ENCODE measurements around the gene ZBTB3. TPM values are rescaled to one million over a fixed set of nuclear protein-coding genes. Genes with fewer than 3 reads are reported as not detected.

Gene ZBTB3
- total RNA-seq, 2 experiments from 2014 or later = 14.0 to 17.1 TPM

DNA sequence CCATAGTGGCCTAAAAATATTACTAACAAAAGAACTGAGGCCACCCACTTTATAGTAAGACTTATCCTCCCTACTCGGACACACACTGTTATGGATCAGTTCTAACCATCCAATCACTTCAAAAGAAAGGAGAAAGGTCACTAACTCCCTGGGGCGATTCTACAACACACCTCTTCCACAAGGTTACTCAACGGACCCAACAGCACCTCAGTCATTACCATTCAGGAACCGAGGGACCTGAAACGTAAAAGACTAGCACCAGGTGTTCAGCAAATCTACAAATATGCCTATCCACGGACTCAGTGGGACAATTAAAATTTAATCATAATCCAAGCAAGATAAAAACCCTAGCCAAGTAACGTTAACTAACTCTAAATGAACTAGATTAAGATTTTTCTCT lies 28.3 kb downstream of the ZBTB3 start:
- POLR2A ChIA-PET = interaction anchor here (0.5 to 8.3 kb wide), 16 partner anchors 10 to 159 kb away, joined by 3 to 107 read pairs (median 12); partner anchors contain the start of genes B3GAT3, BSCL2, C11orf98 and CSKMT
- H3K27ac Mint-ChIP-seq = peak overlapping the region; percentile 98
- H3K4me3 Mint-ChIP-seq = peak overlapping the region; percentile 100
- DNase-seq = no peak
- H3K4me1 Mint-ChIP-seq = peaks cover 50% of the 10 kb centered on the region
- peaks cover 48% of the 10 kb centered on the region for H3K36me3 Mint-ChIP-seq
- no peaks in the 10 kb centered on the region for H3K9me3 Mint-ChIP-seq
- no peaks in the 10 kb centered on the region for H3K27me3 Mint-ChIP-seq
- ATAC-seq (ENCODE audit: low read depth) = no peak

DNA sequence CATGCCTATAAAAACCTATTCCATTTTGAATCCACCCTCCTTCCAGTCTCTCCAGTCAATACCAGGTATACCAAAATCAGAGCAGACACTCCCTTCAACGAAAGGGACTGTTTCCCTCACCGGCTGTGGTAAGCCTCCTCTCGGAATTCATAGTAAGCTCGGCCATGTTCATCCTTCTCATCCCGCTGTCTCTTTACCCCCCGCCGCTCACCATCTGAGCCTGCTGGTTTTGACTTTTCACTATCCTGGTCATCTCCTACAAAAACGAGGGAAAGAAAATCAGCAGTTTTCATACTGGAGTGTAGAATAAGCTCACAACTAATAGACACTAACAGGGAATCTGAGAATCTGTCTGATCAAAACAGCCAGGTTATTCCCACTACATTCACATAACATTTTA lies 29.8 kb downstream of the ZBTB3 start:
- H3K4me1 Mint-ChIP-seq = peaks cover 44% of the 10 kb centered on the region
- ATAC-seq (ENCODE audit: low read depth) = no peak
- no peaks in the 10 kb centered on the region for H3K9me3 Mint-ChIP-seq
- H3K36me3 Mint-ChIP-seq = peaks cover 53% of the 10 kb centered on the region
- H3K27ac Mint-ChIP-seq = no peak overlapping the region
- peak overlapping the region; percentile 100 for H3K4me3 Mint-ChIP-seq
- POLR2A ChIA-PET = interaction anchor here (0.5 to 8.3 kb wide), 5 partner anchors 15 to 130 kb away, joined by 3 to 107 read pairs (median 6); partner anchors contain the start of genes BSCL2, GNG3, WDR74 and ZBTB3
- DNase-seq = no peak
- no peaks in the 10 kb centered on the region for H3K27me3 Mint-ChIP-seq

DNA sequence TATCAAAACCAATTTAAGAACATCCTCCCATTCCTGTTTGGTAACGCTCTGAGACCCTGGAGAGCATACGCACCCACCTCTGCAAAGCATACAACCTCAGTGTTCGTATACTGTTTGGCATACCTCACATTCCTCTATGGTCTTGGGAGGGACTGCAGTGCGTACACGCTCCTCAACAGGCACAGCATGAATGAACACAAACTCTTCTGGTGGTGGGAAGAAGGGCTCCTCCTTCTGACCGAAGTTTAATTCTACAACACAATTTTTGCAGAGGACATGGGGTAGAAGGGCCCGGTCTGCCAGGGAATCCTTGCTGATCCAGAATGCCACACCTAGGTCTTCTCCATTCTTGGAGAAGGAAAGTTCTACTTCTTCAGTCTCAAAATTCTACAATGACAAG lies 32.0 kb downstream of the ZBTB3 start:
- POLR2A ChIA-PET = no interaction called here
- no peaks in the 10 kb centered on the region for H3K9me3 Mint-ChIP-seq
- ATAC-seq (ENCODE audit: low read depth) (no peak), DNase-seq (no peak)
- peaks cover 54% of the 10 kb centered on the region for H3K36me3 Mint-ChIP-seq
- peaks cover 55% of the 10 kb centered on the region for H3K4me1 Mint-ChIP-seq
- H3K4me3 Mint-ChIP-seq = no peak overlapping the region
- H3K27ac Mint-ChIP-seq = peak overlapping the region; percentile 38
- no peaks in the 10 kb centered on the region for H3K27me3 Mint-ChIP-seq

DNA sequence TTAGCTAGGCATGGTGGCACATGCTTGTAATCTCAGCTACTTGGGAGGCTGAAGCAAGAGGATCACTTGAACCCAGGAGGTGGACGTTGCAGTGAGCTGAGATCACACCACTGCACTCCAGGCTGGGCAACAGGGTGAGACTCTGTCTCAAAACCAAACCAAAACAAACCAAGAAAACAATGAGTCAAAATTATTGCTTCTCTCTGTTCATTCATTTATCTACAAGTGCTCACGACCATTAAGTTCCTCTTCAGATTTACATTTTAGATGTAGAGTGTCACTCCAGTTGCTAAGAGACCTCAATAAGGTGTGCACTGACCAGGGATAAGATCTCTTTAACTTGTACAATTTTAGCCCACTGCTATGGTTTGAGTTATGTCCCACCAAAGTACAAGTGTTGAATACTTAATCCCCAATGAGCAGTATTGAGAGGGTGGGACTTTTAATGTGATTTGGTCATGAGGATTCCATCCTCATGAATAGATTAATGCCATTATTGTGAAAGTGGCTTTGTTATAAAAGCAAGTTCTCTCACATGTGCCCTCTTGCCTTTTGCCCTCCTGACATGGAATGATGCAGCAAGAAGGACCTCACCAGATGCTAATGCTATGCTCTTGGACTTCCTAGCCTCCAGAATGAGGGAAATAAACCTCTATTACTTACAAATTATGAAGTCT lies 34.5 kb downstream of the ZBTB3 start:
- Mint-ChIP-seq H3K4me3 (no peak overlapping the region), H3K9me3 (no peaks in the 10 kb centered on the region), H3K27ac (no peak overlapping the region), H3K4me1 (peaks cover 58% of the 10 kb centered on the region), H3K27me3 (no peaks in the 10 kb centered on the region), H3K36me3 (peaks cover 55% of the 10 kb centered on the region)
- ATAC-seq (ENCODE audit: low read depth) (no peak), DNase-seq (no peak)
- POLR2A ChIA-PET = interaction anchor here (0.7 to 1.8 kb wide), 4 partner anchors 8 to 51 kb away, joined by 3 to 6 read pairs (median 4); partner anchors contain the start of genes HNRNPUL2, TTC9C and ZBTB3

DNA sequence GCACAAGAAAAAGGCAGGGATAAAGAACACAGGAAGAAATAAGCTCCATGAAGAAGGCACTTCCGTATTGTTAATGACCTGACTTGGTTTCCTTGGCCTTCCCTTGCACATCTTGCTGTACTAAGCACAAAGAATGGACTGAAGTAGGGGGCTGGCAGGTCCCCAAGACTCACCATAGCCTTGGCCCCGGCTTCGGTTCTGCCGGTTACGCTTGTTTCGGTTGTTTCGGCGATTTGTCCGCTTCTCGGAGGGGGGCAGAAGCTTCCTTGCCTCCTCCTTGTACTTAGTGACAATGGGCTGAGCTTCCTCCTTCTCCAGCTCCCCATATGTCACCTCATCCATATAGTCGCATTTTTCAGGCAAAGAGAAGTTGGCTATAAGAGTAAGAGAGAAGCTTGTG lies 37.1 kb downstream of the ZBTB3 start:
- Mint-ChIP-seq H3K27me3 (no peaks in the 10 kb centered on the region), H3K27ac (peak overlapping the region; percentile 45)

DNA sequence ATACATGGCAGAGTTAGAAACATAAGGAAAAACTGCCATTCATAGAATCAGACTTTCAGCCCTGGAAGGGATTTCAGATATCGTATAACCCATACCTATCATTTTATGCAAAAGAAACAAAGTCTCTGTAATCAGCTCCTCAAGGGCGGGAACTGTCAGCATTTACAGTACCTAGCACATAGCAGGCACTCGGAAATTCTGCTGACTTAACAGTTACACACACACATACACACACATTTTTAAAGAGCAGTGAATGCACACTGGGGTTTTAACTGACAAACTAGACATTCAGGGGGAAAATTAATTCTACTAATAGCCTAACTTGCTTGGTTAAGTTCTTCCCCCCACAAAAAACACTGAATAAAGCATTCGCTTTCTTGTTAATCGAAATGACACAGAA lies 37.8 kb downstream of the ZBTB3 start:
- Mint-ChIP-seq H3K36me3 (peaks cover 47% of the 10 kb centered on the region), H3K27me3 (no peaks in the 10 kb centered on the region), H3K4me3 (no peak overlapping the region), H3K4me1 (peaks cover 57% of the 10 kb centered on the region), H3K27ac (no peak overlapping the region), H3K9me3 (no peaks in the 10 kb centered on the region)
- POLR2A ChIA-PET = interaction anchor here (0.5 to 2.6 kb wide), 5 partner anchors 11 to 124 kb away, joined by 3 to 14 read pairs (median 3); partner anchors contain the start of genes EML3, HNRNPUL2, ROM1 and TTC9C
- DNase-seq (no peak), ATAC-seq (ENCODE audit: low read depth) (no peak)

More for the DNA sequence above, 37.1 kb downstream of the ZBTB3 start:
- POLR2A ChIA-PET = interaction anchor here (1.2 to 2.6 kb wide), 3 partner anchors 10 to 124 kb away, joined by 3 to 14 read pairs (median 5); partner anchors contain the start of genes HNRNPUL2, TTC9C and ZBTB3
- Mint-ChIP-seq H3K4me1 (peaks cover 59% of the 10 kb centered on the region), H3K4me3 (no peak overlapping the region), H3K36me3 (peaks cover 51% of the 10 kb centered on the region), H3K9me3 (no peaks in the 10 kb centered on the region)
- DNase-seq = peak; percentile 8
- ATAC-seq (ENCODE audit: low read depth) = no peak

DNA sequence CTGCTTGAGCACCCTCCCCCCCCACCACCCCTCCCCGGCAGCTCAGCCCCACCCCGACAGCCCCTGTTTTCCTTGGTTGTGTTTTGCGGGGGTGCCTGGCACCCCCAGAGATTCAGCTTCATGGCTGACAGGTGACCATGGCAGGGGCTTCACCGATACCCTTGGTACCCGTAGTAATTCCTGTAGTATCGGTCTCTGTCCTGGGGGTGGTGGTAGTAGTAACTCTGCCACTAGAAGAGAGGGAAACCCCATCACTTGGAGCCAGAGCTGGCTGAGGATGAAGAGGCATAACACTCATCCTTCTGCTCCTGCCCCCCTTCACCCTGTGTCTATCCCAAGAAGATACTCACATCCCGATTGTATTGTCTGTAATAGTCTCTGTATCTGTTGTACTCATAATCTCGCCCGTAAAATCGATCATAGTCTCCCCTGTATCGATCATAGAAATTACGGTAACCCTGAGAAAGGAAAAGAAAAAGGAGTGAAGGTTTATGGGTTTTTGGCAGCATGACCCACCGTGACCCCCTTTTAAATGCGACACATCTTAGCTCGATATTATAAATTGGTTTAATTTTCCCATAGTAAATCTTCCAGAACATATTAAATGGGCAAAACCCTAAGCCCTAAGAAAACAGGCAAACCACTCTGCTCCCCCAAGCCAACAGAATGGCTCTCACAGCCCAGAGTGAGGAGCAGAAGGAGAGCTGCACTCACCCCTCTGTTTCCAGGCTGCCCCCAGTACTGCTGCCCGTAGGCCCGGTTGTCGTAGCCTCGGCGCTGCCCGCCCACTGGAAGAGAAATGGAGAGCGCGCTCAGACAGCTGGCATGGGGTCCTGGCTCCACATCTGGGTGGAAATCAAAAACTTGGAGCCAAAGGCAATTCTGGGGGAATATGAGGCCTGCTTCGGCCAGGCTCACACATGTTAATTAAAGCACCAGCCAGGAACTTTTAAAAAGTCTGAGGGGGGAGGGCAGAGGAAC lies 38.5 kb downstream of the ZBTB3 start:
- Mint-ChIP-seq H3K27ac (no peak overlapping the region), H3K9me3 (no peaks in the 10 kb centered on the region), H3K36me3 (peaks cover 48% of the 10 kb centered on the region), H3K4me1 (peaks cover 56% of the 10 kb centered on the region), H3K27me3 (no peaks in the 10 kb centered on the region), H3K4me3 (no peak overlapping the region)
- no peak for ATAC-seq (ENCODE audit: low read depth)
- DNase-seq = peak; percentile 9
- POLR2A ChIA-PET = interaction anchor here (0.5 to 2.6 kb wide), 4 partner anchors 12 to 102 kb away, joined by 3 to 14 read pairs (median 4); partner anchors contain the start of genes EML3, HNRNPUL2, ROM1 and TTC9C

DNA sequence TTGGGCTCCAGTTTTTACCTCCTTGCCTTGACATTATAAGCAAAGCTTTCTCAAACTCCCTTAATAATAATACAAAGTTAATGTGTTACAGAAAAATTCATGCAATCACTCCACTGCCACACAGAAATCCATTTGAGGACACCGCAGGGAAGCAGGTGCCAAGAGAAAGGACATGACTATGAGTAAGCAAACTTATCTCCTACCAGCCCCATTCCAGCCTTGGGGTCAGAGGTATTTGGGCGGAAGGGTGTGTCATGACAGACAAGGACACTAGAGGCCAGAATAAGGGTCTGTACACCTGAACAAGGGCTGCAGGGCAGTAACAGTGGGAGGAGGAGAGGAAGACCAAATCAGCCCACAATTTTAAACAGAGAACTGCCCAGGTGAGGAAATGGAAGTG lies 40.6 kb downstream of the ZBTB3 start:
- Mint-ChIP-seq H3K9me3 (no peaks in the 10 kb centered on the region), H3K4me3 (peak overlapping the region; percentile 28), H3K27ac (peak overlapping the region; percentile 84), H3K4me1 (peaks cover 66% of the 10 kb centered on the region), H3K27me3 (no peaks in the 10 kb centered on the region), H3K36me3 (peaks cover 43% of the 10 kb centered on the region)
- POLR2A ChIA-PET = interaction anchor here (0.6 to 1.3 kb wide), 5 partner anchors 13 to 128 kb away, joined by 3 to 6 read pairs (median 5); partner anchors contain the start of genes HNRNPUL2 and ZBTB3
- peak; percentile 10 for DNase-seq
- no peak for ATAC-seq (ENCODE audit: low read depth)

DNA sequence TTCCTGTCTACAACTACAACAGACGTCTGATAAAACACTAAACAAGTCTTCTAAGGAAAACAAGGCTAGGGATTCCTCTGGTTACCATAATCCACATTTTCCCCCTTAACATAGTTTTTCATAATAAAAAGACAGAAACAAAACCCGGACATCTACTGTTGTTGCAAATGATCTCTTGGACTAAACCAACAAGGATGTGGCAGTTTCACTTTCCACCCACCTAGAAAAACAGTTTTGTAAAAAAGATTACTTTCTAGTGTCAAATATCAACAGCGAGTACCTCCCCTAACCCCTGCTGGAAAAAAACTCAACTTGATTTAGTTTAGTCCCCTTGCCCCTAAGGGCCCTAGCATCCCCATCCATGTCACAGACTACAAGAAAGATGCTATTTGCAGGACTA lies 41.1 kb downstream of the ZBTB3 start:
- Mint-ChIP-seq H3K9me3 (no peaks in the 10 kb centered on the region), H3K27ac (peak overlapping the region; percentile 84), H3K27me3 (no peaks in the 10 kb centered on the region), H3K4me3 (peak overlapping the region; percentile 14), H3K36me3 (peaks cover 39% of the 10 kb centered on the region), H3K4me1 (peaks cover 66% of the 10 kb centered on the region)
- POLR2A ChIA-PET = interaction anchor here (0.6 to 8.3 kb wide), 5 partner anchors 13 to 144 kb away, joined by 3 to 107 read pairs (median 4); partner anchors contain the start of genes HNRNPUL2, POLR2G and TTC9C
- no peak for ATAC-seq (ENCODE audit: low read depth)
- DNase-seq = no peak

DNA sequence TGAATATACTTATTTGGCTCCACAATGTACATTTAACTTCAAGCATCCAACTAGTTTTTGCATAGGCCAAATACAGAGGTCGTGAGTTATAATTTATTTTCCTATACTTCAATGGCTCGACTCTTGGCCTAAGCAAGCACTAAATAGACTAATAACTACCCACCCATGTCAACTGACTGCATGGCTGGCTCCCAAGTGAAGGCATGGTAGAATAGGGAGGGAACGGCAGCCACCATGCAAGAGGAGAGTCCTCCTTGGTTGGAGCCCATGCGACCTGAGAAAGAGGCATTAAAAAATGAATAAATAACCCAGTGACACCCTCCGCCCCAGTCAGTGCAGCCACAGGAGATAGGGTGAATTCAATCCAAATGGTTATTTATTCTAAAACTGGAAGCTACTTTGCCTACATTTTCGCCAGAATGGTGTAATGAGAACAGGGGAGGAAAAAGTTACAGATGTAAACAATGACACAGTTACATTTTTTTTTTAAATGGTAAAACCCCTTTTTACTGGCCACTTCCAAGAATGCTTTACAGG lies 41.6 kb downstream of the ZBTB3 start:
- Mint-ChIP-seq H3K27me3 (no peaks in the 10 kb centered on the region), H3K36me3 (peaks cover 37% of the 10 kb centered on the region), H3K4me1 (peaks cover 63% of the 10 kb centered on the region), H3K4me3 (no peak overlapping the region), H3K9me3 (no peaks in the 10 kb centered on the region), H3K27ac (peak overlapping the region; percentile 84)
- ATAC-seq (ENCODE audit: low read depth) (no peak), DNase-seq (no peak)
- POLR2A ChIA-PET = interaction anchor here (0.6 to 8.3 kb wide), 6 partner anchors 14 to 1526 kb away, joined by 3 to 107 read pairs (median 4); partner anchors contain the start of genes HNRNPUL2, INTS5, POLR2G and TTC9C

DNA sequence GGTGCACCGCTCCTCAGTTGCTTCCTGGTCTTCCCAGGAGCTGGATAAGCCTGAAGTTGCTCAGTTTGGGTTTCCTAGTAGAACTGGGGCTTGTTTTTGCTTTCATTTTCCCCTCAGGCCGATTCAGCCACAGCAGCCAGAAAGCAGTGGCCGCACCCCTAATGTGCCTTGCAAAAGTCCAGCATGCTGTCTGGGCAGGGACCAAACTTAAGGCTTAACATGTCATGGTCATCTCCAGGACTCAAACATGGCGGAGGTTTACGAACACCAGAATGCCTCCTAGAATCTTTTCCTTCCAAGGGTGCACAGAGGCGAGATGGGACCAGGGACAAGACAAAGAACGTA lies 44.0 kb downstream of the ZBTB3 start:
- Mint-ChIP-seq H3K36me3 (peaks cover 27% of the 10 kb centered on the region), H3K9me3 (no peaks in the 10 kb centered on the region), H3K27ac (peak overlapping the region; percentile 98), H3K4me3 (peak overlapping the region; percentile 91), H3K4me1 (peaks cover 63% of the 10 kb centered on the region), H3K27me3 (no peaks in the 10 kb centered on the region)
- POLR2A ChIA-PET = interaction anchor here (0.7 to 8.3 kb wide), 24 partner anchors 10 to 171 kb away, joined by 3 to 107 read pairs (median 6); partner anchors contain the start of genes C11orf98, CSKMT, EEF1G and GANAB
- no peak for ATAC-seq (ENCODE audit: low read depth)
- no peak for DNase-seq

DNA sequence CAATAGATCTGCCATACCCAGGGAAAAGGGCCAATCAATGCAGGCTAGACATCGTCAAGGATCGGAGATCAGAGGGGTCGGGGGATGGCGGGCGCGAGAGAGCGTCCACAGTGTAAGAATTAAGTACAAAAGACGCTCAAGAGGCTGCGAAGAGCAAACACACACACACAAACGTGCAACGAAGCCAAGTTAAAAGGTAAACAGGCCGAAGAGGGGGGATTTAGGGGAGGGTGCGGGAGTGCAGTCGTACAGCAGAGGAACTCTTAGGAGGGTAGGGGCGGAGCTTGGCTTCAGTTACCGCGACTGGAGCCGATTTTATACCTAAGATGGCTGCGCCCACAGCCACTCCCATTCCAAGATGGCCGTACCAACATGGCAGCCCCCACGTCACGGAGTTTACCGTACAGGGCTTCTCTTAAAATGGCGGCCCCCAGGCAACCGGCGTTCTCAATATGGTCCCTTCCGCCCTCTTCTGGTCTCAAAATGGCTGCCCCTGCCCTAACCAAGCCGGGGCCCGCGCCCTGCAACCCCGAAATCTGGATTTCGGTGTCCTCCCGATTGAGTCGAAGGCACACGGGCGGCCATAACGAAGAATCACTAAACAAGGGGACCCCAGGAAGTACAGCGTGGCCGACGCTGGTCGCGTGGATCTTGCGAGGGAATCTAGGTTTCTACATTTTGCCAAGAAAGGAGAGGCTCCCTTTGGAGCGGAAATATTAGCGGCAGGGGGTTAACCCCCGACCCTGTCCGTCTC lies 44.5 kb downstream of the ZBTB3 start:
- DNase-seq (peak; percentile 87), ATAC-seq (ENCODE audit: low read depth) (peak; percentile 81)
- Mint-ChIP-seq H3K36me3 (peaks cover 23% of the 10 kb centered on the region), H3K27ac (peak overlapping the region; percentile 98), H3K4me1 (peaks cover 61% of the 10 kb centered on the region), H3K9me3 (no peaks in the 10 kb centered on the region), H3K27me3 (no peaks in the 10 kb centered on the region), H3K4me3 (peak overlapping the region; percentile 91)
- POLR2A ChIA-PET = interaction anchor here (0.6 to 8.3 kb wide), 37 partner anchors 8 to 280 kb away, joined by 3 to 107 read pairs (median 5); partner anchors contain the start of genes C11orf98, CSKMT, EEF1G and GANAB

All from activated naive CD8-positive, alpha-beta T cell treated with anti-CD3 and anti-CD28 coated beads, Interleukin-2, amount 10 ng/mL, durations not matched to agents 7 days and 5 days (primary cell).